Stomach smooth muscle (tissue), 2 donors: ENCODE measurements around the gene COL27A1.

ENCODE experiments used
- H3K27ac ChIP-seq: one replicate; pipeline ENCODE4 v1.7.0; 2013; ENCODE audit warnings: mild to moderate bottlenecking, low read length, inconsistent platforms
- H3K27me3 ChIP-seq, 2 donors: one replicate each; pipeline ENCODE4 v1.7.0; 2013; ENCODE audit warnings: low read length in 2 of 2; ENCODE audit not compliant: insufficient read depth in 2 of 2, control insufficient read depth in 1 of 2
- H3K36me3 ChIP-seq, 2 donors: one replicate each; pipeline ENCODE4 v1.7.0; 2013; ENCODE audit warnings: low read length in 2 of 2; ENCODE audit not compliant: control insufficient read depth in 2 of 2, insufficient read depth in 2 of 2
- H3K4me1 ChIP-seq: one replicate; pipeline ENCODE4 v1.7.0; 2013; ENCODE audit warnings: low read length; ENCODE audit not compliant: control insufficient read depth, insufficient read depth
- H3K4me3 ChIP-seq, 2 donors: one replicate each; pipeline ENCODE4 v1.7.0; 2013; ENCODE audit warnings: low read length in 2 of 2
- H3K9ac ChIP-seq, 2 donors: one replicate each; pipeline ENCODE4 v1.7.0; 2013; ENCODE audit warnings: low read length in 2 of 2, mild to moderate bottlenecking in 1 of 2
- H3K9me3 ChIP-seq, 2 donors: one replicate each; pipeline ENCODE4 v1.7.0; 2013; ENCODE audit warnings: low read length in 2 of 2; ENCODE audit not compliant: control insufficient read depth in 2 of 2
- donor health status: healthy.
- donor health status: Pancreatic carcinoma.

Gene COL27A1

DNA sequence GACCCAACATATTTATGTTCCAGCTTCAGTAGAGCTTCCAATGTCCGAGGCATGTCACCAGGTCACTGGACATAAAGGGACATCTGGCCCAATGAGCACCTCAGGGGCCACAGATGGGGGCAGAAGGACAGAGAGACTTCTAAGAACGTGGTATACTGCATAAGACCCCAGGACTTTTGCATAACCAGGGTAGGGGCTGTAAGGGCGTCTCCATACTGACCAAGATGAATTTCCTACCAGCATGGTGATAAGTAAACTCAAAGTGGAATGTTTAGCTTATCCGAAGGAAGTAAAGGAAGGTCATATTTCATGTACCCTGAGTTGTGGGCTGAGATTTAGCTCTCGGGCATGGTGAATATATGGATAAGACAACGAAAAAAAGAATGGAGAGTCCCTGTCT lies 17.5 kb upstream of the COL27A1 start:
- no peak overlapping the region for H3K9ac ChIP-seq
- no peaks in the 10 kb centered on the region for H3K9me3 ChIP-seq
- no peak overlapping the region for H3K27ac ChIP-seq
- H3K36me3 ChIP-seq, result no peaks in the 10 kb centered on the region
- H3K27me3 ChIP-seq, result no peaks in the 10 kb centered on the region
- H3K4me1 ChIP-seq, result peaks cover 17% of the 10 kb centered on the region
- H3K4me3 ChIP-seq, result no peak overlapping the region

DNA sequence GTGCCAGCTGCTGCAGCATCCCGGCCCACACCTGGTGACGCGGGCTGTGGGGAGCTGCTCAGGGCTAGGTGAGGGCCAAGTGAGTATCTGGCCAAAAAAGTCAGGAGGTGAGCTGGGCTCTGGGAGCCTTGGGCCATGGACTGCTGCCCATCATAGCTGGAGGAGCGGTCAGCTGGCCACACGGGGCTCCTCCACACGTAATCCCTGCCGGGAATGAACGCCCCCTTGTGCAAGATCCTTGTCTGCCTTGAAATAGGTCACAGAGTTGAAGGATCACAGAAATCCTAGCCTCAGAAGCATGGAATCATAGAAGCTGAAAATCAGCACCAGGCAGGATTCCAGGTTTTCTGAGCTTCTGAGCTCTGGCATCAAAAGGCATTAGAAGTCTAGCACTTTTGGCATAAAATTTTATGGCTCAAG lies 16.8 kb upstream of the COL27A1 start:
- Histone ChIP-seq H3K27me3 (no peaks in the 10 kb centered on the region), H3K36me3 (no peaks in the 10 kb centered on the region), H3K4me3 (no peak overlapping the region), H3K9ac (no peak overlapping the region), H3K9me3 (no peaks in the 10 kb centered on the region), H3K27ac (no peak overlapping the region), H3K4me1 (peaks cover 17% of the 10 kb centered on the region)

- Histone ChIP-seq H3K9me3 (no peaks in the 10 kb centered on the region), H3K9ac (no peak overlapping the region), H3K27me3 (no peaks in the 10 kb centered on the region), H3K27ac (no peak overlapping the region), H3K36me3 (no peaks in the 10 kb centered on the region), H3K4me1 (peaks cover 17% of the 10 kb centered on the region), H3K4me3 (no peak overlapping the region)
Measured at GRCh38 chr9:114139071-114139470, 16.3 kb upstream of the COL27A1 start.

GRCh38 chr9:114140401-114140800 lies 14.9 kb upstream of the COL27A1 start:
- no peak overlapping the region for H3K4me3 ChIP-seq
- no peak overlapping the region for H3K9ac ChIP-seq
- H3K4me1 ChIP-seq, result peaks cover 17% of the 10 kb centered on the region
- H3K27ac ChIP-seq, result no peak overlapping the region
- H3K36me3 ChIP-seq, result no peaks in the 10 kb centered on the region
- H3K27me3 ChIP-seq, result no peaks in the 10 kb centered on the region
- H3K9me3 ChIP-seq, result no peaks in the 10 kb centered on the region

- H3K4me1 ChIP-seq, result peaks cover 17% of the 10 kb centered on the region
- H3K9ac ChIP-seq, result no peak overlapping the region
- no peaks in the 10 kb centered on the region for H3K27me3 ChIP-seq
- H3K4me3 ChIP-seq, result no peak overlapping the region
- no peak overlapping the region for H3K27ac ChIP-seq
- no peaks in the 10 kb centered on the region for H3K9me3 ChIP-seq
- no peaks in the 10 kb centered on the region for H3K36me3 ChIP-seq
Measured at GRCh38 chr9:114140850-114141249, 14.5 kb upstream of the COL27A1 start.

DNA sequence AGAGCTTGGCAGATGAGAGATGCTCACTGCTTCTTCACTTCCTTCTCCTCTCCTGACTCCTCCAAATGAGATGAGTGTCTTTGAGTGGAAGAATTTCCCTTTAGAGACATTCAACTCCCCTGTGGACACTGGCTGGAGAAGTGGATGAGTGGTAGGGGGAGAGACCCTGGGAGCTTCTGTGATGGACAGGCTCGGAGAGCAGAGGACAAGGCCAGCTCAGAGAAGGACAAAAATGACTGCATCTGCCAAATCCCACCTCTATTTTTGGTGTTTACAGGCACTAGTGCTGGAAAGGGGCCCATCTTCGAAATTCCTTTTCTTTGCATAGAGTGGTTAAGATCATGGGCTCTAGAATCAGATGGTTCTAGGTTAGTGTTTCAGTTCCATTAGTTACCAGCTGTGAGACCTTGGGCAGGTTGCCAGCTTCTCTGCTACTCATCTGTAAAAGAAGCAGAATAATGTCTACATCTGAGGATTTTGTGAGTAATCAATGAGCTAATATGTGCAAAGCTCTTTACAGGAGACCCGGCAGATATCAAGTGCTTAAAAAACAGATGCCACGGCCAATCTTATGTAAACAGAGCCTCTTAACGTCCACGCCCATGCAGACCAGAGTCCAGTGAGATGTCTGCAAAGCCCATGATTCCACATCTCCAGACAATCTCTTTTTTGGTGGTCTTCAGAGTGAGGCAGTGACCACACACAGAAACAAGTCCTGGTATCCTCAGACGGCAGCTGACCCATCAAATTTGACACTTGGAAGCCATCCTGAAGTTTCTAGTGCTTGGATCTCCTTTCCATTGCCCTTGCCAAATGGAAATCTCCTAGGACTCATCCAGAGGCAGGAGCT lies 13.6 kb upstream of the COL27A1 start:
- peaks cover 17% of the 10 kb centered on the region for H3K4me1 ChIP-seq
- no peaks in the 10 kb centered on the region for H3K9me3 ChIP-seq
- H3K36me3 ChIP-seq, result no peaks in the 10 kb centered on the region
- no peak overlapping the region for H3K4me3 ChIP-seq
- H3K9ac ChIP-seq, result no peak overlapping the region
- peaks cover 0 to 4% of the 10 kb centered on the region in 2 donors for H3K27me3 ChIP-seq
- no peak overlapping the region for H3K27ac ChIP-seq

DNA sequence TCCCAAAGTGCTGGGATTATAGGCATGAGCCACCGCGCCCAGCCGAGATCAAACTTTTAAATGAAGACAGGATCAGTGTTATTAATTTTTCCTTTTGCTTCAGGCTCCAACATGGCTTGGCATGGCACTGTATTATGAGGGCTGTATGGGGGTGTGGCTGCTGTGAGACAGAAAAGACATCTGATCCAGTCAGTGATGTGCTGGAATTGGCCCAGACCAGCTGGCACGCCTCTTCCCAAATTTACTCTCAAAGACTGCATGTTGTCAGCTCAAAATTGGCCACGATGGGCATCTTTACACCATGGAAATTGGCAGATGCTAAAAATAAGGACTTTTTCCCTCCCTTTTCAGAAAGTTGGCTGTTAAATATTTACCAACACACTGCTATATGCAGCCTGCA lies 12.1 kb upstream of the COL27A1 start:
- Histone ChIP-seq H3K9ac (no peak overlapping the region), H3K9me3 (no peaks in the 10 kb centered on the region), H3K4me1 (peaks cover 17% of the 10 kb centered on the region), H3K27me3 (peaks cover 0 to 5% of the 10 kb centered on the region in 2 donors), H3K4me3 (no peak overlapping the region), H3K36me3 (no peaks in the 10 kb centered on the region), H3K27ac (no peak overlapping the region)

- H3K9me3 ChIP-seq, result no peaks in the 10 kb centered on the region
- peaks cover 4 to 12% of the 10 kb centered on the region in 2 donors for H3K27me3 ChIP-seq
- H3K36me3 ChIP-seq, result no peaks in the 10 kb centered on the region
- peaks cover 6% of the 10 kb centered on the region for H3K4me1 ChIP-seq
- no peak overlapping the region for H3K9ac ChIP-seq
- no peak overlapping the region for H3K27ac ChIP-seq
- no peak overlapping the region for H3K4me3 ChIP-seq
Measured at GRCh38 chr9:114146735-114147134, 8.6 kb upstream of the COL27A1 start.

DNA sequence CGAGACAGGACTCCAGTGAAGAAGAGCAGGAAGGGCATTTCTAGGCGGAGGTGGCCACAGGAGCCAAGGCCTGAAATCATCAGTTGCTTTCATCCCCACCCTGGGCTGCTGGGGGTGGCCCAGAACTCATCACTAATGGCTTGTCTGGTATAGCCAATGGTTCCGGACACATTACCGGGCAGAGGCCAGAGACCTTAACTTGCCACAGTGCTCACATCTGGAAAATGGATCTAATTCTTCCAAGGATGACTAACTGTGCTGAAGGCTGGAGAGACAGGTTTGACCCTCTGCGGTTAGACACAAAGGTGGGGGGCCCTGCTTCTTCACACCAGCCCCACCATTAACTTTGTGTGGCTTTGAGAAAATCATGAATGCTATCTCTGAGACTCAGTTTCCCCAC lies 6.2 kb upstream of the COL27A1 start:
- H3K4me1 ChIP-seq, result peaks cover 11% of the 10 kb centered on the region
- H3K36me3 ChIP-seq, result no peaks in the 10 kb centered on the region
- H3K9me3 ChIP-seq, result no peaks in the 10 kb centered on the region
- peaks cover 27 to 29% of the 10 kb centered on the region in 2 donors for H3K27me3 ChIP-seq
- no peak overlapping the region for H3K27ac ChIP-seq
- H3K9ac ChIP-seq, result no peak overlapping the region
- H3K4me3 ChIP-seq, result no peak overlapping the region

DNA sequence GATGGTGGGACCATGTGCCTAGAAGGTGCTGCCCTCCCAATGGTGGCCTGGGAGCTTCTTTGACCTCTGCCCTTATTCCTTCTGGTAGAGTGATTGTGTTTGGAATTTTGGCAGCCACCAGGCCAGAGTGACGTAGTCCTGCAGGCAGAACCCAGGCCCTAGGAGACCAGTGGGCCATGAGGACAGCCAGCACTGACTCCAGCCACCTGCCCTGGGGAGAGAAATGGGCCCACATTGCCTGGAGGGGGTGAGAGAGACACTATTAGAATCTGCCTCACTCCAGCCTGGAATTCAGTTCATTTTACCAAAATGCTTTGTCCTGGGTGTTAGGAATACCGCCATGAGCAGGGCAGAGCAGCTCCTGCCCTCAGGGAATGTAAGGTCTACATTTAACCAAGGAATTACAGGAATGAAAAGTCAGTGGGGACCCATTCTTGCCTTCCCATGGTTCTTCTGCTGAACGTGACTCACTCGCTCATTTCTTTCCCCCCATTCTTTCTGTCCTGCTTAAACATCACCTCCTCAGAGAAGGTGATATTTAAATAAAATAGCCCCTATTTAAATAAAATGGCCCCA lies 5.5 kb upstream of the COL27A1 start:
- H3K9ac ChIP-seq, result no peak overlapping the region
- no peak overlapping the region for H3K27ac ChIP-seq
- no peaks in the 10 kb centered on the region for H3K36me3 ChIP-seq
- H3K9me3 ChIP-seq, result no peaks in the 10 kb centered on the region
- H3K4me3 ChIP-seq, result no peak overlapping the region
- peaks cover 18% of the 10 kb centered on the region for H3K4me1 ChIP-seq
- H3K27me3 ChIP-seq, result peaks cover 31 to 35% of the 10 kb centered on the region in 2 donors

GRCh38 chr9:114150608-114151007 lies 4.7 kb upstream of the COL27A1 start:
- peaks cover 22% of the 10 kb centered on the region for H3K4me1 ChIP-seq
- H3K27me3 ChIP-seq, result peaks cover 31 to 35% of the 10 kb centered on the region in 2 donors
- no peak overlapping the region for H3K4me3 ChIP-seq
- no peaks in the 10 kb centered on the region for H3K9me3 ChIP-seq
- no peaks in the 10 kb centered on the region for H3K36me3 ChIP-seq
- H3K27ac ChIP-seq, result no peak overlapping the region
- no peak overlapping the region for H3K9ac ChIP-seq
